T-cell (primary cell): ENCODE results near the gene DENND4A. TPM values are rescaled to one million over a fixed set of nuclear protein-coding genes. Genes with fewer than 3 reads are reported as not detected.

Experiments
- ATAC-seq, 4 experiments: fragments of 200-7000 bp in 3 of 4; fragments of 150-1000 bp in 1 of 4; cut with Tn5 transposase; replicated peaks in 1 of 4; 1 replicate in 3 of 4; 2 replicates in 1 of 4; pipeline ENCODE4 v1.10.0; 2021; ENCODE audit warnings: moderate library complexity in 3 of 4, mild to moderate bottlenecking in 2 of 4, moderate number of reproducible peaks in 1 of 4
- CTCF ChIA-PET, 2 donors: fragments of 300-600 bp; sonication (Branson Sonifier 250); formaldehyde crosslinking; loops; one replicate each; lab custom pipeline; 2022; ENCODE audit warnings: antibody characterized with exemption in 2 of 2; lab: Charles Lee
- POLR2A ChIA-PET, 2 donors: fragments of 300-600 bp; sonication (Branson Sonifier 250); formaldehyde crosslinking; loops; one replicate each; lab custom pipeline; 2022; ENCODE audit warnings: antibody characterized with exemption in 2 of 2; lab: Charles Lee
- DNase-seq, 35 experiments: peaks; one replicate each; pipeline versions ENCODE4 v3.0.0 to v3.0.0-alpha.2; 2013 to 2023
- H3K27ac ChIP-seq: one replicate; pipeline ENCODE4 v1.5.1; 2013; ENCODE audit warnings: low read length
- H3K27me3 ChIP-seq, 2 experiments: replicated peaks in 1 of 2; 1 replicate in 1 of 2; 2 replicates in 1 of 2; pipeline versions ENCODE4 v1.6.1 to v1.7.0; 2013; ENCODE audit warnings: low read length in 1 of 2, mixed read lengths in 1 of 2; ENCODE audit not compliant: control insufficient read depth in 2 of 2, insufficient read depth in 2 of 2; ENCODE audit errors: extremely low read depth in 1 of 2
- H3K36me3 ChIP-seq, 2 donors: 1 replicate in 1 of 2; 2 replicates in 1 of 2; pipeline versions ENCODE4 v1.6.1 to v1.7.0; 2013; ENCODE audit warnings: low read length in 1 of 2; ENCODE audit not compliant: control insufficient read depth in 2 of 2, insufficient read depth in 1 of 2; ENCODE audit errors: extremely low read depth in 1 of 2
- H3K4me1 ChIP-seq, 2 experiments: 1 replicate in 1 of 2; 2 replicates in 1 of 2; pipeline versions ENCODE4 v1.6.1 to v1.7.0; 2013; ENCODE audit warnings: low read length in 2 of 2, mixed read lengths in 1 of 2; ENCODE audit not compliant: insufficient read depth in 2 of 2, control insufficient read depth in 1 of 2; ENCODE audit errors: extremely low read depth in 1 of 2
- H3K4me3 ChIP-seq, 2 donors: 1 replicate in 1 of 2; 2 replicates in 1 of 2; pipeline versions ENCODE4 v1.5.1 to v1.7.0; 2013; ENCODE audit warnings: mild to moderate bottlenecking in 2 of 2, low read length in 1 of 2, moderate library complexity in 1 of 2; ENCODE audit not compliant: control insufficient read depth in 1 of 2; ENCODE audit errors: extremely low read depth in 1 of 2
- H3K9me3 ChIP-seq: 2 replicates; pipeline ENCODE4 v1.7.0; 2013
- H3K27ac Mint-ChIP-seq, 2 donors: one replicate each; pipeline ENCODE4 v1.8.0; 2020 to 2021; ENCODE audit warnings: mild to moderate bottlenecking in 2 of 2, mixed read lengths in 2 of 2
- H3K27me3 Mint-ChIP-seq, 2 donors: one replicate each; pipeline ENCODE4 v1.8.0; 2021 to 2022; ENCODE audit warnings: mixed read lengths in 2 of 2
- H3K36me3 Mint-ChIP-seq: one replicate; pipeline ENCODE4 v1.8.0; 2021; ENCODE audit warnings: mixed read lengths
- H3K4me1 Mint-ChIP-seq, 3 donors: one replicate each; pipeline ENCODE4 v1.8.0; 2020 to 2022; ENCODE audit warnings: mixed read lengths in 3 of 3, mild to moderate bottlenecking in 1 of 3
- H3K4me3 Mint-ChIP-seq, 3 donors: one replicate each; pipeline ENCODE4 v1.8.0; 2020 to 2022; ENCODE audit warnings: mild to moderate bottlenecking in 3 of 3, mixed read lengths in 3 of 3, moderate library complexity in 3 of 3
- H3K9me3 Mint-ChIP-seq, 3 donors: one replicate each; pipeline ENCODE4 v1.8.0; 2020 to 2022; ENCODE audit warnings: mixed read lengths in 3 of 3
- WGBS: methylation state at CpG from one replicate; pipeline ENCODE4 v1.1.5; 2013; ENCODE audit warnings: missing lambda C conversion rate; ENCODE audit not compliant: insufficient coverage; 5-methylcytosine and 5-hydroxymethylcytosine counted together
- total RNA-seq, 35 experiments: library from RNA in 6 of 35; stranded (reverse) in 6 of 35; fragments of 120-200 nt in 1 of 35; gene quantifications; one replicate each; pipeline versions ENCODE4 v1.2.1 to v1.2.4 and lab custom pipeline; 2013 to 2026

Gene DENND4A
- total RNA-seq, 5 donors from 2014 or later (not counting 1 experiment from before 2014, with no cell fraction given), result 49.7 to 76.3 (median 57.1) TPM

- H3K4me1 Mint-ChIP-seq, result peaks cover 62 to 72% (median 69%) of the 10 kb centered on the region in 3 donors
- ChIA-PET POLR2A (interaction anchor here (0.6 to 1.4 kb wide), 5 partner anchors 10 to 63 kb away, joined by 6 to 14 read pairs (median 8); partner anchors contain the start of gene DENND4A (in 1 of the 2)), CTCF (interaction anchor here (0.6 to 1.5 kb wide), 11 partner anchors 9 to 551 kb away, joined by 3 to 26 read pairs (median 4); partner anchors contain the start of genes DENND4A (in 1 of the 2) and RAB11A (in 1 of the 2))
- H3K9me3 Mint-ChIP-seq, result no peaks in the 10 kb centered on the region
- no peaks in the 10 kb centered on the region for H3K27me3 Mint-ChIP-seq
- WGBS, result 100% methylated on average over 3 of the region's 7 CpGs
- peak; percentile 44 to 58 (median 45) for ATAC-seq
- peak overlapping the region; percentile 57 to 79 (median 58) for H3K4me3 Mint-ChIP-seq
- peak overlapping the region; percentile 95 to 98 for H3K27ac Mint-ChIP-seq
- peak overlapping the region; percentile 79 for H3K27ac ChIP-seq
- no peaks in the 10 kb centered on the region for H3K9me3 ChIP-seq
- no peaks in the 10 kb centered on the region for H3K36me3 Mint-ChIP-seq
- DNase-seq, result peak in 9 of 35 experiments; percentile 17 to 73 (median 26)
- H3K4me3 ChIP-seq, result no peak overlapping the region
- H3K36me3 ChIP-seq, result no peaks in the 10 kb centered on the region
- no peaks in the 10 kb centered on the region for H3K27me3 ChIP-seq
- H3K4me1 ChIP-seq, result peaks cover 45 to 65% of the 10 kb centered on the region in 2 experiments
These were observed 37.2 kb upstream of the DENND4A start for GRCh38 chr15:65829130-65829764.

GRCh38 chr15:65828585-65828984 lies 36.5 kb upstream of the DENND4A start:
- ChIA-PET CTCF (interaction anchor here (0.5 to 1.5 kb wide), 9 partner anchors 8 to 551 kb away, joined by 3 to 26 read pairs (median 5); partner anchors contain the start of genes DENND4A (in 1 of the 2) and RAB11A (in 1 of the 2)), POLR2A (interaction anchor here in 1 of 2 donors (0.6 to 1.3 kb wide), 3 partner anchors 9 to 80 kb away, joined by 3 to 14 read pairs (median 8); no protein-coding TSS in a partner anchor)
- peaks cover 39 to 65% of the 10 kb centered on the region in 2 experiments for H3K4me1 ChIP-seq
- Mint-ChIP-seq H3K36me3 (no peaks in the 10 kb centered on the region), H3K27ac (peak overlapping the region; percentile 95 to 98), H3K9me3 (no peaks in the 10 kb centered on the region), H3K4me1 (peaks cover 58 to 71% (median 66%) of the 10 kb centered on the region in 3 donors), H3K4me3 (peak overlapping the region; percentile 57 to 79 (median 58)), H3K27me3 (no peaks in the 10 kb centered on the region)
- no peaks in the 10 kb centered on the region for H3K9me3 ChIP-seq
- H3K36me3 ChIP-seq, result no peaks in the 10 kb centered on the region
- ATAC-seq (peak; percentile 85 to 92 (median 88)), DNase-seq (peak in 26 of 35 experiments; percentile 7 to 81 (median 42))
- no CpG with 5 or more reads among the region's 2 CpGs for WGBS
- H3K4me3 ChIP-seq, result no peak overlapping the region
- H3K27me3 ChIP-seq, result no peaks in the 10 kb centered on the region
- H3K27ac ChIP-seq, result peak overlapping the region; percentile 79

- ATAC-seq (peak in 1 of 4 experiments; percentile 22), DNase-seq (peak in 10 of 35 experiments; percentile 11 to 55 (median 25))
- Histone ChIP-seq H3K27me3 (no peaks in the 10 kb centered on the region), H3K36me3 (no peaks in the 10 kb centered on the region), H3K27ac (peak overlapping the region; percentile 79), H3K9me3 (no peaks in the 10 kb centered on the region), H3K4me1 (peaks cover 25 to 61% of the 10 kb centered on the region in 2 experiments), H3K4me3 (no peak overlapping the region)
- no peaks in the 10 kb centered on the region for H3K9me3 Mint-ChIP-seq
- H3K4me1 Mint-ChIP-seq, result peaks cover 54 to 68% (median 63%) of the 10 kb centered on the region in 3 donors
- no CpG with 5 or more reads among the region's 3 CpGs for WGBS
- peak overlapping the region; percentile 24 to 72 (median 47) for H3K4me3 Mint-ChIP-seq
- no peaks in the 10 kb centered on the region for H3K27me3 Mint-ChIP-seq
- POLR2A ChIA-PET, result interaction anchor here in 1 of 2 donors (0.6 to 0.9 kb wide), 2 partner anchors 8 to 21 kb away, joined by 4 to 5 read pairs; no protein-coding TSS in a partner anchor
- CTCF ChIA-PET, result interaction anchor here in 1 of 2 donors (0.6 kb wide), 1 partner anchor 706 kb away, joined by 3 read pairs; no protein-coding TSS in a partner anchor
- H3K27ac Mint-ChIP-seq, result peak overlapping the region; percentile 94 to 95
- H3K36me3 Mint-ChIP-seq, result no peaks in the 10 kb centered on the region
These were observed 35.0 kb upstream of the DENND4A start for GRCh38 chr15:65827065-65827464.

- DNase-seq (no peak), ATAC-seq (no peak)
- Histone ChIP-seq H3K4me1 (peaks cover 30 to 63% of the 10 kb centered on the region in 2 experiments), H3K27ac (no peak overlapping the region), H3K36me3 (no peaks in the 10 kb centered on the region), H3K4me3 (no peak overlapping the region), H3K9me3 (no peaks in the 10 kb centered on the region), H3K27me3 (no peaks in the 10 kb centered on the region)
- ChIA-PET POLR2A (interaction anchor here (0.6 to 1.0 kb wide), 3 partner anchors 26 to 38 kb away, joined by 3 to 8 read pairs (median 6); partner anchors contain the start of gene DENND4A (in 1 of the 2)), CTCF (interaction anchor here (0.6 to 0.8 kb wide), 2 partner anchors 33 to 38 kb away, joined by 3 read pairs; partner anchors contain the start of gene DENND4A (in 1 of the 2))
- Mint-ChIP-seq H3K4me1 (peaks cover 64 to 70% (median 66%) of the 10 kb centered on the region in 3 donors), H3K27ac (no peak overlapping the region), H3K4me3 (no peak overlapping the region), H3K27me3 (no peaks in the 10 kb centered on the region), H3K36me3 (no peaks in the 10 kb centered on the region), H3K9me3 (no peaks in the 10 kb centered on the region)
- WGBS, result 93% methylated on average over 2 of the region's 5 CpGs
These were observed 33.0 kb upstream of the DENND4A start for GRCh38 chr15:65824941-65825544.

- ATAC-seq (no peak), DNase-seq (peak in 4 of 35 experiments; percentile 15 to 51 (median 20))
- Mint-ChIP-seq H3K4me1 (peaks cover 68 to 73% (median 70%) of the 10 kb centered on the region in 3 donors), H3K27ac (peak overlapping the region; percentile 34 to 52), H3K9me3 (no peaks in the 10 kb centered on the region), H3K36me3 (no peaks in the 10 kb centered on the region), H3K4me3 (no peak overlapping the region), H3K27me3 (no peaks in the 10 kb centered on the region)
- ChIA-PET POLR2A (interaction anchor here in 1 of 2 donors (0.5 to 0.6 kb wide), 2 partner anchors 12 to 25 kb away, joined by 4 to 6 read pairs; no protein-coding TSS in a partner anchor), CTCF (interaction anchor here (0.6 to 1.6 kb wide), 3 partner anchors 8 to 38 kb away, joined by 3 to 5 read pairs (median 3); partner anchors contain the start of gene DENND4A (in 1 of the 2))
- no peak overlapping the region for H3K27ac ChIP-seq
- H3K27me3 ChIP-seq, result no peaks in the 10 kb centered on the region
- H3K36me3 ChIP-seq, result no peaks in the 10 kb centered on the region
- H3K4me1 ChIP-seq, result peaks cover 32 to 61% of the 10 kb centered on the region in 2 experiments
- 100% methylated on average over 1 of the region's 7 CpGs for WGBS
- H3K9me3 ChIP-seq, result no peaks in the 10 kb centered on the region
- no peak overlapping the region for H3K4me3 ChIP-seq
These were observed 32.1 kb upstream of the DENND4A start for GRCh38 chr15:65824031-65824743.
